Skeletal muscle tissue (tissue), 1 donor: ENCODE results near the gene GUCY2D. TPM values are rescaled to one million over a fixed set of nuclear protein-coding genes. Genes with fewer than 3 reads are reported as not detected.

ENCODE experiments used
- total RNA-seq: library from RNA; depleted of rRNA; stranded (reverse); fragments of >200 nt; gene quantifications from one replicate; pipeline ENCODE4 v1.2.3, GENCODE V29; 2014

GUCY2D gene
- total RNA-seq, 1 donor from 2014 or later: not detected

Other genes with a start within 250 kb of the GUCY2D start
- gene KDM6B, start 168.4 kb upstream of the GUCY2D start, total RNA-seq: 2.6 TPM
- gene TMEM88, start 147.5 kb upstream of the GUCY2D start, total RNA-seq: 7.3 TPM
- 50.1 TPM for gene NAA38, start 145.1 kb upstream of the GUCY2D start, total RNA-seq
- 3.7 TPM for gene CYB5D1, start 144.6 kb upstream of the GUCY2D start, total RNA-seq
- 76.2 TPM for gene CHD3, start 113.8 kb upstream of the GUCY2D start, total RNA-seq
- 2.6 TPM for gene RNF227, start 86.3 kb upstream of the GUCY2D start, total RNA-seq
- 0.52 TPM for gene KCNAB3, start 72.8 kb upstream of the GUCY2D start, total RNA-seq
- 17.2 TPM for gene TRAPPC1, start 70.7 kb upstream of the GUCY2D start, total RNA-seq
- gene CNTROB, start 70.4 kb upstream of the GUCY2D start, total RNA-seq: 9.9 TPM
- 0.52 TPM for gene ALOX15B, start 36.4 kb downstream of the GUCY2D start, total RNA-seq
- gene ALOX12B, start 85.1 kb downstream of the GUCY2D start, total RNA-seq: not detected
- not detected for gene ALOXE3, start 115.9 kb downstream of the GUCY2D start, total RNA-seq
- gene HES7, start 121.5 kb downstream of the GUCY2D start, total RNA-seq: under 0.01 TPM
- 37.1 TPM for gene PER1, start 149.8 kb downstream of the GUCY2D start, total RNA-seq
- 8.4 TPM for gene VAMP2, start 160.3 kb downstream of the GUCY2D start, total RNA-seq
- gene TMEM107, start 173.8 kb downstream of the GUCY2D start, total RNA-seq: 25.1 TPM
- 4.7 TPM for gene BORCS6, start 187.6 kb downstream of the GUCY2D start, total RNA-seq
- 5.7 TPM for gene AURKB, start 208.0 kb downstream of the GUCY2D start, total RNA-seq
- 3.7 TPM for gene CTC1, start 245.4 kb downstream of the GUCY2D start, total RNA-seq
- gene PFAS, start 246.7 kb downstream of the GUCY2D start, total RNA-seq: 16.7 TPM